SK-N-SH (cell line): ENCODE measurements around the gene ARHGAP10. TPM values are rescaled to one million over a fixed set of nuclear protein-coding genes. Genes with fewer than 3 reads are reported as not detected.

Source experiments
- CTCF ChIA-PET: fragments of 300-600, 350-600 bp; formaldehyde crosslinking; extraction: SDS; loops from one replicate; lab custom pipeline; 2021; lab: Yijun Ruan, JAX
- POLR2A ChIA-PET: fragments of 350-600 bp; sonication (Branson Sonifier 250); formaldehyde crosslinking; extraction: SDS; loops from one replicate; lab custom pipeline; 2020; ENCODE audit warnings: antibody characterized with exemption, inconsistent platforms; lab: Yijun Ruan, JAX
- DNase-seq: peaks from one replicate; pipeline ENCODE4 v3.0.0; 2012
- H2AFZ ChIP-seq: fragments of 200-600 bp; sonication (generic); 2 replicates; pipeline ENCODE4 v1.8.1; 2016; ENCODE audit warnings: antibody characterized with exemption, mild to moderate bottlenecking, low read depth
- H3F3A ChIP-seq: fragments of 200-600 bp; sonication (generic); replicated peaks from 2 replicates; pipeline ENCODE3; 2016; ENCODE audit warnings: antibody characterized with exemption, mild to moderate bottlenecking; ENCODE audit not compliant: insufficient read depth
- H3K27ac ChIP-seq, 2 experiments: fragments of 200-500 bp in 1 of 2; fragments of 200-600 bp in 1 of 2; sonication (Bioruptor generic) in 1 of 2; sonication (generic), shearing (Covaris generic) in 1 of 2; 2 replicates each; pipeline versions ENCODE4 v1.5.1 to v1.6.1; 2014 to 2016; ENCODE audit warnings: low read depth in 2 of 2, inconsistent platforms in 1 of 2, low read length in 1 of 2, mild to moderate bottlenecking in 1 of 2, mixed read lengths in 1 of 2
- H3K27me3 ChIP-seq: fragments of 200-600 bp; sonication (generic), shearing (Covaris generic); 2 replicates; pipeline ENCODE4 v1.6.1; 2016; ENCODE audit warnings: mixed run types; ENCODE audit not compliant: insufficient read depth
- H3K36me3 ChIP-seq, 2 experiments: fragments of 200-500 bp in 1 of 2; fragments of 200-600 bp in 1 of 2; sonication (Bioruptor generic) in 1 of 2; sonication (generic) in 1 of 2; replicated peaks in 1 of 2; 2 replicates each; pipeline versions ENCODE3 to v1.5.1; 2014 to 2016; ENCODE audit warnings: low read length in 1 of 2, mild to moderate bottlenecking in 1 of 2; ENCODE audit not compliant: insufficient read depth in 2 of 2, control insufficient read depth in 1 of 2
- H3K4me1 ChIP-seq, 2 experiments: fragments of 200-500 bp in 1 of 2; fragments of 200-600 bp in 1 of 2; sonication (Bioruptor generic) in 1 of 2; sonication (generic), shearing (Covaris generic) in 1 of 2; 2 replicates each; pipeline versions ENCODE4 v1.5.1 to v1.6.1; 2014 to 2016; ENCODE audit warnings: low read depth in 1 of 2, low read length in 1 of 2, mixed run types in 1 of 2; ENCODE audit not compliant: insufficient read depth in 2 of 2, control insufficient read depth in 1 of 2
- H3K4me2 ChIP-seq: fragments of 200-600 bp; sonication (generic), shearing (Covaris generic); 2 replicates; pipeline ENCODE4 v1.6.1; 2017; ENCODE audit warnings: mixed run types
- H3K4me3 ChIP-seq, 2 experiments: fragments of 200-500 bp in 1 of 2; fragments of 200-600 bp in 1 of 2; sonication (Bioruptor generic) in 1 of 2; sonication (generic), shearing (Covaris generic) in 1 of 2; 2 replicates each; pipeline versions ENCODE4 v1.5.1 to v1.8.1; 2014 to 2016; ENCODE audit warnings: low read depth in 2 of 2, inconsistent platforms in 1 of 2, low read length in 1 of 2, mild to moderate bottlenecking in 1 of 2, mixed read lengths in 1 of 2, moderate library complexity in 1 of 2
- H3K79me2 ChIP-seq: fragments of 200-600 bp; sonication (generic); 2 replicates; pipeline ENCODE4 v1.8.1; 2017; ENCODE audit warnings: mild to moderate bottlenecking; ENCODE audit not compliant: insufficient read depth
- H3K9ac ChIP-seq: fragments of 200-600 bp; sonication (generic); 2 replicates; pipeline ENCODE4 v1.6.1; 2017; ENCODE audit warnings: mixed run types
- H3K9me2 ChIP-seq: fragments of 200-600 bp; sonication (generic); 2 replicates; pipeline ENCODE4 v1.6.1; 2017; ENCODE audit warnings: mixed run types
- H3K9me3 ChIP-seq: fragments of 200-600 bp; sonication (generic); 2 replicates; pipeline ENCODE4 v1.6.1; 2017; ENCODE audit warnings: mixed run types, mild to moderate bottlenecking, moderate library complexity
- H4K20me1 ChIP-seq: fragments of 200-600 bp; sonication (generic); 2 replicates; pipeline ENCODE4 v1.6.1; 2017; ENCODE audit warnings: mild to moderate bottlenecking, mixed run types; ENCODE audit not compliant: insufficient read depth
- CHD2 ChIP-seq: fragments of 150-350 bp; IDR thresholded peaks from 2 replicates; pipeline ENCODE4 v1.6.1; 2018; ENCODE audit warnings: low read length; ENCODE audit not compliant: partially characterized antibody
- CTCF ChIP-seq: fragments of 200-600 bp; sonication (generic); IDR thresholded peaks from 2 replicates; pipeline ENCODE4 v1.6.1; 2017; ENCODE audit warnings: antibody characterized with exemption, mild to moderate bottlenecking, moderate library complexity
- EZH2phosphoT487 ChIP-seq: fragments of 200-600 bp; sonication (generic); IDR thresholded peaks from 2 replicates; pipeline ENCODE4 v1.6.1; 2017; ENCODE audit warnings: low read depth, mixed run types, mild to moderate bottlenecking, antibody characterized with exemption, moderate library complexity, borderline replicate concordance
- FOSL2 ChIP-seq: IDR thresholded peaks from 2 replicates; pipeline ENCODE4 v1.4.0; 2012; ENCODE audit warnings: low read depth, mild to moderate bottlenecking, moderate library complexity, borderline replicate concordance
- FOXM1 ChIP-seq: IDR thresholded peaks from 2 replicates; pipeline ENCODE4 v1.4.0; 2012; ENCODE audit warnings: low read depth, mild to moderate bottlenecking
- GABPA ChIP-seq: IDR thresholded peaks from 2 replicates; pipeline ENCODE4 v1.4.0; 2012; ENCODE audit warnings: low read depth, mild to moderate bottlenecking
- GATA2 ChIP-seq: sonication (generic); formaldehyde crosslinking; IDR thresholded peaks from 2 replicates; pipeline ENCODE4 v1.5.0; 2020; ENCODE audit warnings: mild to moderate bottlenecking, missing genetic modification reagents
- JUND ChIP-seq: IDR thresholded peaks from 2 replicates; pipeline ENCODE4 v1.4.0; 2012
- MAX ChIP-seq: IDR thresholded peaks from 2 replicates; pipeline ENCODE4 v1.4.0; 2012; ENCODE audit warnings: low read depth
- NRF1 ChIP-seq: IDR thresholded peaks from 2 replicates; pipeline ENCODE4 v1.6.1; 2012; ENCODE audit warnings: low read depth, mild to moderate bottlenecking, low read length
- PBX3 ChIP-seq: IDR thresholded peaks from 2 replicates; pipeline ENCODE4; 2012
- RCOR1 ChIP-seq: fragments of 150-350 bp; IDR thresholded peaks from 2 replicates; pipeline ENCODE4 v1.6.1; 2017; ENCODE audit warnings: antibody characterized with exemption, low read length
- RFX5 ChIP-seq: IDR thresholded peaks from 2 replicates; pipeline ENCODE4 v1.6.1; 2012; ENCODE audit warnings: mild to moderate bottlenecking, improper control_type of control experiment, low read length
- RXRA ChIP-seq: IDR thresholded peaks from 2 replicates; pipeline ENCODE4 v1.4.0; 2012; ENCODE audit warnings: low read depth, mild to moderate bottlenecking, borderline replicate concordance
- SIN3A ChIP-seq: IDR thresholded peaks from 2 replicates; pipeline ENCODE4 v1.6.1; 2012; ENCODE audit warnings: low read depth, mild to moderate bottlenecking, low read length, moderate library complexity, borderline replicate concordance
- SMC3 ChIP-seq: IDR thresholded peaks from 2 replicates; pipeline ENCODE4 v1.6.1; 2012; ENCODE audit warnings: low read depth, low read length, improper control_type of control experiment
- TEAD4 ChIP-seq: IDR thresholded peaks from 2 replicates; pipeline ENCODE4 v1.4.0; 2012; ENCODE audit warnings: mild to moderate bottlenecking, borderline replicate concordance; ENCODE audit not compliant: insufficient read depth
- USF2 ChIP-seq: fragments of 150-350 bp; IDR thresholded peaks from 2 replicates; pipeline ENCODE4 v1.6.1; 2017; ENCODE audit warnings: antibody characterized with exemption, low read length, low read depth, borderline replicate concordance
- YY1 ChIP-seq: IDR thresholded peaks from 2 replicates; pipeline ENCODE4 v1.4.0; 2012; ENCODE audit warnings: low read depth, mild to moderate bottlenecking
- WGBS: methylation state at CpG from one replicate; pipeline ENCODE4 v1.1.6; 2017; ENCODE audit warnings: low lambda C conversion rate; 5-methylcytosine and 5-hydroxymethylcytosine counted together
- polyA plus RNA-seq, 3 experiments: library from polyadenylated mRNA; depleted of rRNA; stranded (reverse); fragments of >200 nt; gene quantifications; 2 replicates each; pipeline ENCODE4 v1.2.3, GENCODE V29; 2012

The ARHGAP10 gene
- polyA plus RNA-seq, 1 of the 3 experiments (the other 2 are of a cell fraction) = 15.1 TPM

- TF ChIP-seq YY1 = no peak
- no peak for TF ChIP-seq CHD2
- no peak for TF ChIP-seq MAX
These were observed 7.4 kb downstream of the ARHGAP10 start (continued) for GRCh38 chr4:147739239-147739823.

- no peak overlapping the region for H3K9ac ChIP-seq
- H3F3A ChIP-seq = peaks cover 18% of the 10 kb centered on the region
- H2AFZ ChIP-seq = no peak overlapping the region
- 77% methylated on average over 3 of the region's 3 CpGs for WGBS
- no peaks in the 10 kb centered on the region for H3K9me3 ChIP-seq
- ChIA-PET CTCF (interaction anchor here (3.5 kb wide), 1 partner anchor 127 kb away, joined by 14 read pairs; no protein-coding TSS in a partner anchor), POLR2A (no interaction called here)
- H3K4me3 ChIP-seq = no peak overlapping the region
- H3K27ac ChIP-seq = peak overlapping the region; percentile 64 to 76; a peak in 2 of 4 replicates
- no peaks in the 10 kb centered on the region for H3K36me3 ChIP-seq
- no peaks in the 10 kb centered on the region for H3K27me3 ChIP-seq
- H3K4me1 ChIP-seq = peaks cover 19 to 27% of the 10 kb centered on the region in 2 experiments; a peak in 3 of 4 replicates
- no peak for TF ChIP-seq RFX5
- TF ChIP-seq FOXM1 = no peak
- TF ChIP-seq CHD2 = no peak
- 0 out of 2 replicates have a peak, but pooled peaks have one; percentile 16 for TF ChIP-seq RXRA
- TF ChIP-seq PBX3 = peak; percentile 29; the same call in 1 of the 2 replicates
- H3K9me2 ChIP-seq = no peaks in the 10 kb centered on the region
- peaks cover 99% of the 10 kb centered on the region for H3K79me2 ChIP-seq
- H4K20me1 ChIP-seq = no peaks in the 10 kb centered on the region
- no peak for DNase-seq
- H3K4me2 ChIP-seq = no peak overlapping the region
These were observed 8.3 kb downstream of the ARHGAP10 start for GRCh38 chr4:147740176-147740575.

GRCh38 chr4:147741190-147741788, 9.4 kb downstream of the ARHGAP10 start:
- Histone ChIP-seq H3K27ac (peak overlapping the region; percentile 64 to 76), H2AFZ (no peak overlapping the region), H3K4me2 (peak overlapping the region; percentile 53; the same call in 1 of the 2 replicates), H3K36me3 (no peaks in the 10 kb centered on the region), H3F3A (peaks cover 16% of the 10 kb centered on the region), H3K27me3 (no peaks in the 10 kb centered on the region), H3K4me1 (peaks cover 16 to 20% of the 10 kb centered on the region in 2 experiments; a peak in 3 of 4 replicates), H3K4me3 (no peak overlapping the region), H3K9ac (no peak overlapping the region), H4K20me1 (no peaks in the 10 kb centered on the region), H3K79me2 (peaks cover 95% of the 10 kb centered on the region), H3K9me2 (no peaks in the 10 kb centered on the region), H3K9me3 (no peaks in the 10 kb centered on the region)
- 64% methylated on average over 1 of the region's 1 CpG for WGBS
- peak; percentile 52 for DNase-seq
- CTCF ChIA-PET = interaction anchor here (0.7 to 3.5 kb wide), 2 partner anchors 38 to 125 kb away, joined by 3 to 14 read pairs; no protein-coding TSS in a partner anchor
- POLR2A ChIA-PET = no interaction called here
- TF ChIP-seq CTCF (no peak), FOXM1 (no peak), CHD2 (no peak), RCOR1 (peak; percentile 64), NRF1 (no peak), USF2 (no peak), FOSL2 (no peak; the same call in 1 of the 2 replicates), RFX5 (no peak), GABPA (no peak), MAX (no peak), JUND (peak; percentile 40; the same call in 1 of the 2 replicates), SIN3A (peak; percentile 45; the same call in 1 of the 2 replicates), EZH2phosphoT487 (no peak), TEAD4 (0 out of 2 replicates have a peak, but pooled peaks have one; percentile 29), GATA2 (no peak), RXRA (peak; percentile 13; the same call in 1 of the 2 replicates), SMC3 (no peak)
